ENCODE results near the gene IL1RAP.
A peak's percentile ranks its signal among the peaks of the same experiment; 100 is the strongest.

IL1RAP gene

GRCh38 chr3:190694335-190695001 is 180.6 kb downstream of the IL1RAP start:
- H3K27ac ChIP-seq = no peak overlapping the region
- H3K4me3 ChIP-seq = no peak overlapping the region

- H3K4me3 ChIP-seq = no peak overlapping the region
- H3K27ac ChIP-seq = no peak overlapping the region
Observed at GRCh38 chr3:190695225-190695624, 181.3 kb downstream of the IL1RAP start.

DNA sequence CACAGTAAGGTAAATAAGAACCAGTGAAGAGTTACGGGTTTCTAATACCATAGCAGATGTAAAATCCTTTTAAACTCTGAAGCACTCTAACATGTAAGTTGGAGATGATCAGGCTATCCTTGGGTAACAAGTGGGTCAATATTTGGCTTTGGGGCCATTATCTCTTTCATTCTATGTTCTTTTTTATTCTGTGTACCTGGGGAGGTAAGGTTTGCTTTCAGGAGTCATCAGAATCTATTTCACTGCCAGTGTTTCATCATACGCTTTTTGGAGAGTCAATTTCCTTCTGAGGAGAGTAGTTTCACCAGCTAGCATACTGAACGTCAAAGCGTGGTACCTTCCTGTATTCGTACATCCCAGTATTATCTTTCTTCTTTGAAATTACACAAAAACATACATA is 182.1 kb downstream of the IL1RAP start:
- Histone ChIP-seq H3K27ac (no peak overlapping the region), H3K4me3 (no peak overlapping the region)

DNA sequence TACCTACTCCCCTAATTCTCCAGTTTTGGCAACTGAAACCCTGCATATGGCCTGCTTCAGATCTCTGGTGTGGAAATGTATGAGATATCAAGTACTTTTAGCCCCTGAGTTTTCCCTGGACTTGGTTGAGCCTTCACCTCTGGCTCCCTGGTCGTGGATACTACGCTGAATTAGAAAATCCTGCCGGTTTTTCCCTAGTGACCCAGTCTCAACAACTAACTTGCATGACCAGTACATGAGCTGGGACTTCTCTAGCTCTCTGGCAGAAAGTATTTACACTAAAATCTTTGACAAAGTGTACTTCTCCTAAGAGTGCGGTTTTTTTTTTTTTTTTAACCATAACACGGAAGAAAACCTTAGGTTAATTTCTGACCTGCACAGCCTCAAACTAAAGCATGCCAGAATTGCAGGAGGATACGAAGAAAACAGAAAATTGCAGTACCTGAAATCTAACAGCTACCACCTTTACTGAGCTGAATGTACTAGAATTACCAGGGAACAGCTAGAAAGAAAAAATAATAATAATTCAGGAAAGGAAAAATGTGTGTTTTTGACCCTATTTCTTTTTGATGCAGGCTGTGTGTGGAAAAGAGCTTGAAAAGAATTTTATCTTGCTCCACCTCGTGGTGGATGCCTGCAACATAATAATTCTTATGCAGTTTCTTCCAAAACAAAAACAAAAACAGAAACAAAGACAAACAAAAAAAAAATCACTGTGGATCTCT is 183.1 kb downstream of the IL1RAP start:
- Histone ChIP-seq H3K4me3 (no peak overlapping the region), H3K27ac (no peak overlapping the region)

DNA sequence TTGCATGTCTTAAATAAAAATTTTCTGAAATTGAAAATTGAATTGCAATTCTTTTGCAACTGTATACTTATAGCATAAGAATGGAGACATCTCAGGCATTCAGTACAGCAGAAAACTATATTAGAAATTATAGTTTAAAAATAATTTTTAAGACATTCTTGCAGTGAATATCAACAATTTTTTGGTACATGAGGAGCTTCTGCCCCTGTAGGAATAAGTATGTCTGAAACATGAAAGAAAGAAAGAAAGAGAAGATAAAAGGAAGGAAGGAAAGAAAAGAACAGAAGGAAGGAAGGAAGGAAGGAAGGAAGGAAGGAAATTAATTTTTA is 183.6 kb downstream of the IL1RAP start:
- peak overlapping the region in 1 of 7 experiments; percentile 3 for H3K4me3 ChIP-seq
- H3K27ac ChIP-seq = no peak overlapping the region

GRCh38 chr3:190697901-190698300 is 184.0 kb downstream of the IL1RAP start:
- Histone ChIP-seq H3K27ac (no peak overlapping the region), H3K4me3 (peak overlapping the region in 1 of 7 experiments; percentile 3)

- Histone ChIP-seq H3K4me3 (no peak overlapping the region), H3K27ac (no peak overlapping the region)
Observed at GRCh38 chr3:190699776-190700175, 185.9 kb downstream of the IL1RAP start.

GRCh38 chr3:190701096-190701532 is 187.2 kb downstream of the IL1RAP start:
- H3K27ac ChIP-seq = no peak overlapping the region
- H3K4me3 ChIP-seq = no peak overlapping the region

GRCh38 chr3:190706582-190706981 is 192.7 kb downstream of the IL1RAP start:
- no peak overlapping the region for H3K4me3 ChIP-seq
- no peak overlapping the region for H3K27ac ChIP-seq
